Heart left ventricle (tissue), 13 donors: Measurements from ENCODE around the gene NPIPA8.
"Not testable (repeated sequence)": the region's sequence is repeated elsewhere in the genome, so short reads cannot be mapped to it uniquely, and the experiment has no call there.

Experiments
- CTCF ChIP-seq, 12 donors: fragments of 200-600 bp; sonication (generic) in 4 of 12; IDR thresholded peaks; one replicate each; pipeline versions ENCODE4 v1.5.0 to v1.8.0; 2018 to 2022; ENCODE audit warnings: antibody characterized with exemption in 12 of 12, mild to moderate bottlenecking in 5 of 12
- POLR2A ChIP-seq, 2 donors: fragments of 450-650 bp; IDR thresholded peaks; one replicate each; pipeline ENCODE4 v1.6.1; 2017; ENCODE audit warnings: antibody characterized with exemption in 2 of 2, mild to moderate bottlenecking in 2 of 2, moderate library complexity in 2 of 2
- donor health status: ischemic (EF 13 %, LVEDD 7.1; RV severe dilation, severe dysfunction).
- donor health status: DM: no; HTN: yes; CAD: no.
- donor health status: DM: no; HTN: no; CAD: no.
- donor health status: ischemic (EF 25% LVEDD 6.9; RV normal size, moderate dysfunction).
- donor health status: ischemic (EF 25% LVEDD 5.7; RV mildly dilated, moderate dysfunction).
- donor health status: ischemic (EF 35%, LVEDD 5.7; RV mildly dilated, moderate dysfunction).
- donor health status: nonischemic (EF 11% LVEDD 7.7; RV severe dilation, severe dysfunction).
- donor health status: DM: yes; HTN: yes; CAD: no.
- donor health status: PGD.
- donor health status: ischemic (EF 29% LVEDD 5.4; RV normal size, mild dysfunction).
- donor health status: nonischemic (EF 23%, LVEDD 6.1; RV moderate dilation, normal function).

- TF ChIP-seq CTCF, POLR2A (IDR thresholded peaks at IDR 0.05): not testable (repeated sequence)
These were observed 5.5 kb upstream of the NPIPA8 start for GRCh38 chr16:18341986-18342385.
